HepG2 (cell line): ENCODE data around the gene IQGAP2.

Source experiments
- CREM ChIP-seq, 2 experiments: sonication (generic) in 1 of 2; formaldehyde crosslinking in 1 of 2; IDR thresholded peaks; 2 replicates each; pipeline versions ENCODE4 v1.4.0 to v1.6.1; 2016 to 2020; ENCODE audit warnings: antibody characterized with exemption in 1 of 2, mild to moderate bottlenecking in 1 of 2, missing genetic modification reagents in 1 of 2
- ESRRA ChIP-seq: sonication (generic); formaldehyde crosslinking; IDR thresholded peaks from 2 replicates; pipeline ENCODE4 v1.5.1; 2020; ENCODE audit warnings: mild to moderate bottlenecking, low read depth, missing genetic modification reagents
- MEF2D ChIP-seq: sonication (generic); formaldehyde crosslinking; IDR thresholded peaks from 2 replicates; pipeline ENCODE4 v1.5.1; 2020; ENCODE audit warnings: mild to moderate bottlenecking, missing genetic modification reagents
- ZNF776 ChIP-seq: sonication (generic); formaldehyde crosslinking; IDR thresholded peaks from 2 replicates; pipeline ENCODE4 v1.4.0; 2020; ENCODE audit warnings: mild to moderate bottlenecking, missing genetic modification reagents

DNA sequence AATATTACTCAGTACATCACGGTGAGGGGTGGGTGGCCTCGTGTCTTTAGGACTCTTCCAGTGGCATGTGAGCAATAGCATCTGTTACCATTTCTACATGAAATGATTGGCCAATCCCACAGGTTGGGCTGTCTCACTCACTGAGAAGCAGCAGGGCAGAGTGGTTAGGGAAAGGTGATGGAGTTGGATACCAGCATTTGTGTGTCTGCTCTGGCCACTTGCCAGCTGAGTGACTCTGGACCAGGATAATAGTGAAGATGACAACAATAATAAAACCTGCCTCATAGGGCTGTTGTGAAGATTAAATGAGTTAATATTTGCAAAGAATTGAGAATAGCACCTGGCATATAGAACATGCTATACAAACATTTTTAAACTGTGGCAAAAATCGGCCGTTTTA is 42.0 kb downstream of the IQGAP2 start:
- TF ChIP-seq MEF2D (CRISPR knock-in tag), result no peak
- no peak for TF ChIP-seq ZNF776
- no peak for TF ChIP-seq CREM (IDR thresholded peaks at IDR 0.05)
- TF ChIP-seq CREM (CRISPR knock-in tag; IDR thresholded peaks at IDR 0.05), result no peak
- TF ChIP-seq ESRRA, result no peak
